HG03565 (cell line): ENCODE measurements around the gene MGLL.

ENCODE experiments used
- ATAC-seq: cut with Tn5 transposase; IDR thresholded peaks from one replicate; pipeline ENCODE4 v1.9.1; 2021; ENCODE audit warnings: mild to moderate bottlenecking, moderate library complexity; ENCODE audit not compliant: unreplicated experiment

The MGLL gene

GRCh38 chr3:127729556-127730056 lies 92.7 kb downstream of the MGLL start:
- ATAC-seq: no peak

- no peak for ATAC-seq
Observed at GRCh38 chr3:127728417-127729015, 93.8 kb downstream of the MGLL start.

GRCh38 chr3:127726894-127727293 lies 95.4 kb downstream of the MGLL start:
- ATAC-seq: no peak

DNA sequence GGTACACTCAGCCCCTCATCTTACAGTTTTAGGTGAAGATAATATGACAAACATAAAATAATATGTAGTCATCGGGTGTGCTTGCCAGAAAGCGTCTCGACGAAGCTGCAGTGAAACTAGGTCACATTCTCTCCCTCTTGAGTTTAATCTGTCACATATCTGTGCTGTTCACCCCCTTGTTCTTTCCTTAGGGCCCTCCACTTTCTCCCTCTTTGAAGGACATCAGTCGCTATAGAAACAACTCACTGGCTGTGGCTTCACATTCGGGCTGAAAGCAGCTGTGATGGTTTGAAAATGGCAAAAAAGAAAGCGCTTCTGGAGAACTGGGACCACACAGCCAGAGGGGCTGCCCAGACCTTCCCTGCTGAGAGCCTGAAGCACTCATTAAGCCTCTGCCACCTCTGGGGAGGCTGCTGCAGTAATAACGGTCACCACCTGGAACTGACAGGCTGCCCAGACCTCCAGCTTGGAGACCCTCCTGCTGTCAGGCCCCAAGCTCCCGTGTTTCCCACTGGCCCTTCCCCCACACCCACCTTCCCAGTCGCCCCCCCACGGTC lies 99.2 kb downstream of the MGLL start:
- no peak for ATAC-seq

DNA sequence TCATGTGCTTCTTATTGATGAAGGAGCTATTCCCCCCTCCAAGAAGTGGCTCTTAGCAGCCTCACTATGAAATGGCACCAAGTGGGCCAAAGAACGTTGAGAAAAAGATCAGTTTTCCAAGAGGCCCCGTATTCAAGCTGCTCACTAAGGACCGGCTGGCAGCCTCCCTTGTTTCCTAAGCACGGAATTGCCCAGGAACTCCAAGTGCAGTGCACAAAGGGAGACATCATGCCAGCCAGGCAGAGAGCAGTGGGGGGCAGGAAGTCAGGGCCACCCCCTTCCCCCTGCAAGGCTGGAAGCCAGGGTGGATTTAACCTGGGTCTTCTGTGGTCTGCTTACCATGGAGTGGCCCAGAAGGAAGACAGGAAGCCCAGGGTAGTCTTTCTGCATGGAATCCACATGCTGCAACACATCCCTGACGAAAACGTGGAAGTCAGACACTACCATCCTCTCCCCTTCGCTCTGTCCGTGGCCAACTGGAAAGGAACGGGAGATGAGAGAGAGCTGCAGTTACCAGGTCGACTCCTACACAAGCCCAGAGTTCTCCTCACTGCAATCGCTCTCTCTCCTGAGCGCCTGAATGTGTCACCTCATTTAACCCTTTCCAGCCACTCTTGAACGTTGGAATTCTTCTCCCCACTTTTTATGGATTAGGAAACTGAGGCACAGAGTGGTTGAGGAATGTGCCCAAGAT lies 100.1 kb downstream of the MGLL start:
- ATAC-seq: no peak

- ATAC-seq: no peak
Observed at GRCh38 chr3:127720985-127721935, 101.1 kb downstream of the MGLL start.

DNA sequence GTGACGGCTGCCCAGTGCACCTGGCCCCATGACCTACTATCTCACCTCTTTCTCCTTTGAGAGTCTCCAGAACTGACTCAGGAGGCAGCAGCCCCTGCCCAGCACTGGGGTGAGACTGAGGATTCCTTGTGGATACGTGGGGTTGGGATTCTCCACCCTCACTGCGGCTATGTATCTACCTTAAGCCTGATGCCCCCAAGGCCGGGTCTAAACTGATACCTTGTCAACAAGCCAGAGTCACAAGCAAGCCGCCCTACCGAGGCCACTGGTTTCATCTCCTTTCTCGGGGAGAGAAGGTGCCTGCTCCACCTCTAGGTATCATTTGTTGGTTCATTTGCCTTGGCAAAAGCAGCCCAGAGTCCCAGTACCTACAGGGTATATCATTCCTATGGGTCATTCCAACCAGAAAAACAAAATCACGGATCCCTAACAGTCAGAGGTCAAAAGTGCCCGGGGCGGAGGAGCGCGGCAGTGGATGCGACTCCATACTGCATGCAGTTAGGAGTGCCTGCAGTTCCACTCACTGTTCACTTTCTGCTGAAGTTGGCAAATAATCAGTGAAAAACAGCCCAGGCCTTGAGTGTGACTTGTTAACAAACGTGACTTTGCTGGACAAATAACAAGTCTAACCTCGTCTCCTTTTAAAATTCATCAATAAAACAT lies 102.0 kb downstream of the MGLL start:
- ATAC-seq: no peak

- no peak for ATAC-seq
Observed at GRCh38 chr3:127719369-127719768, 102.9 kb downstream of the MGLL start.

GRCh38 chr3:127718916-127719290 lies 103.4 kb downstream of the MGLL start:
- no peak for ATAC-seq

GRCh38 chr3:127718245-127718915 lies 103.9 kb downstream of the MGLL start:
- ATAC-seq: no peak

- no peak for ATAC-seq
Observed at GRCh38 chr3:127717357-127718244, 104.7 kb downstream of the MGLL start.

GRCh38 chr3:127716384-127716783 lies 105.9 kb downstream of the MGLL start:
- ATAC-seq: no peak

DNA sequence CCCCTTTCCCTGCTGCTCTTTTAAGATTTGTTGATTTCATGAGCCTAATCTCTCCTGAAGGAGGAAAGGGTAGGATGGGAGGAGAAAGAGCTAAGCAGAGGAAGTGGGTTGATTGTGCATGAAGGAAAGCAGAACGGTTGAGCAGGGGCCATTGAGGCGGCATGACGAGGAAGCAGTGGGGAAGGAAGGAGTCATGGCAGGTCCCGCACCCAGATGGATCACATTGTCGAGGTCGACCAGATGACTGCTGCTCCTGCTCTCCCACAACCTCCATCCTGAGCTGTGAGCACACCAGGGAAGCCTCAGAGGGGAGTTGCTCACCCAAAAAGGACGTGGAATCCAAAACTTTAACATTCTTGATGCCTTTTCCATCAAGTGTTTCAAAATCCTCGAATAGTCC lies 106.8 kb downstream of the MGLL start:
- ATAC-seq: no peak

DNA sequence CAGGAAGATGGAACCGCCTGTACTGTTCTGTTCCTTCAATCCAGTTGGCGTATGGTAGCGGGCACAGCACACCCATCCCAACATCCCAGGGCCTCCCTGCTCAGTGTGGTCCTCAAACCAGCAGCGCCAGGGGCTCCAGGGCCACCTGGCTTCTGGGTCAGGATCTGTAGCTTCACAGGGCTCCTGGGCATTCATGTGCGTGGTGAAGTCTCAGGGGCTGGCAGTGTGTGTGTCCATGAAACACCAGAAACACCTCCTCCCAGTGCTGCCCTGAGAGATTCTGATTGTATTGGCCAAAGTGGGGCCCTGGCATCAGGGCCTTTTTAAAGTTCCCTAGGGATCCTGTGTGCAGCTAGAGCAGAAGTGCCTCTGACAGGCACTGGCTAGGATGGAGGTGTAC lies 107.4 kb downstream of the MGLL start:
- no peak for ATAC-seq

DNA sequence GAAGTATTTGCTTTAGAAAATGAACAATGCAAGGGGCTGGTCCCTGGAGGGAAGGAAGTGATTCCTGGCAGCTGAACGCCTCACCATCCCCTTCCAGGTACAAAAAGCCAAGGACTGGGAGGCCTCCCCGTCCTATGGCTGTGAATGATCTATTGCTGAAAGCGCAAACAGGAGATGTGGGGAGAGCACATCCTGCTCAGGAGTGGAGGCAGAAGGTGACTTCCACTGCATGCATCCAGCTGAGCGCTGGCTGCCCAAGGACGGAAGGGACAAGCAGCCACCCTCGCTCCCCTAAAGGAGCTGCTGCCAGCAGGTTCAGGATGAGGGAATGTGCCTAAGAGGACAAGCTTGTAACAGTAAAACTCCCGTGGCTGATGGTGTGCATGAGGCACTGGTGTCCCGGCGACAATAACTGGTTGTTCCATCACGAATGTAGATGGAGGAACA lies 108.2 kb downstream of the MGLL start:
- no peak for ATAC-seq

DNA sequence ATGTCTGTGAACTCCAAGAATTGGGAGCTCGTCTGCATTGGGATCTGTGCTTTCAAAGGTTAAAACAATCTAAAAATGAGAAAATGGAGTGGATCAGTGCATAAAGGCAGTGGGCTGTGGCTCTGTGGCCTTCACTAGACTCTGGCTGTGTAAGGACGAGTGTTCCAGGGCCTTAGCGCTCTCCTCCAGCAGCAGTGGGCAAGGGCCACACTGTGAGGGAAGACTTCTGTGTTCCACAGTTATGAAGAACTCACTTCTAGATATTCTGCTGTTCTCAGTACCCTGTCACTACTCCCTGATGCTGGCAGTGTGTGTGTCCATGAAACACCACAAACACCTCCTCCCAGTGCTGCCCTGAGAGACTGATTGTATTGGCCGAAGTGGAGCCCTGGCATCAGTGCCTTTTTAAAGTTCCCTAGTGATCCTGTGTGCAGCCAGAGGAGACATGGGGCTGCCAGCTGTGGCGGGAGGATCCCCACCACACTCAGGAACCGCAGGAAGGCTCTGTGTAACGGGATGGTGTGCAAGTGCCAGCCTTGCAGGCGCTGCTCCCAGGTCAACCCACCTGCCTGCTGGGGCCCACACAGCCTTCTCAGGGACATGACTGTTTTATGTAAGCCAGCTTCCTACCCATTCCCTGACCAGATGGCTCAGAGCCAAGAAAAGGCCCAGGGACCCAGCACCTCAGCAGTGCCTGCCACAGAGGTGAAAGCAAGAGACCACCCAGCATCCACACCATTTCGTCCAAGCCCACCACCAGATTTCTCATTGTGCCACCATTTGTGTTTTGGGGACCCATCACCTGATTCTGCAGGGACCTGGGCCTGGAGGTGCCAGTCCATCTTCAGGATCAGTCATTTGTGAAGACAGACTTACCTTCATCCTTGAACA lies 109.2 kb downstream of the MGLL start:
- ATAC-seq: no peak

DNA sequence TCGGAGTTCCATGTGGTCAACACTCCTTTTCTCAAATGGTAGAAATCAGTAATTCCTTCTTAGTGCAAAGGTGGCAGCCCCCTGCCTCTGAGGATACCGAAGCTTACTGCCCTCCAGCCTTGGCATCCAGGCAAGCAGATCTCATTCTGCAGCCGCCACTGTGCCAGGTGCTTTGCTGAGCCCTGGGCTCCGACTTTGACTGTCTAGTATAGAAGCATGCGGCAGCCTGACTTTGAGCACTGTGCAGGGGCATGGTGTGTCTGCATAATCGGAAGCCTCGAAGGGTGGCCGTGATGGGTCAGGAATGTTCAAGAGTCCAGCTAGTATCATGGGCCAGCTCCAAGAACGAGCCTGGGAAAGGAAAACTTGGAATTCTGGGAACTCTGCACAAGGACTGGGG lies 109.9 kb downstream of the MGLL start:
- no peak for ATAC-seq

DNA sequence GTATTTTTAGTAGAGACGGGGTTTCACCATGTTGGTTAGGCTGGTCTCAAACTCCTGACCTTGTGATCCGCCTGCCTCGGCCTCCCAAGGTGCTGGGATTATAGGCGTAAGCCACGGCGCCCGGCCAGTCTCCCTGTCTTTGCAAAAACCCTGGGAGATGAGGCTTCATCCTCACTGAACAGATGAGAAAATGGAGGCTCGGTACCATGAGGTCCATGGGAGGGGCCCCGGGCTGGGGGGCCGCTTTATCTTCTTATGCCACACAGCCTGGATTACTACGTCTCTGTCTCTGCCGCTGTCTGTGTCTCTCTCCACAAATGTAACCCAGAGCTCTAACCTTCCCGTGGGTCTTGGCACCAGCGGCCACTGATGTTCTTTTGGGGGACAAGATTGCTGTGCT lies 110.4 kb downstream of the MGLL start:
- no peak for ATAC-seq
